Measurements from ENCODE around the gene TBC1D30.

GRCh38 chr12:64907097-64907496 lies 82.7 kb downstream of the TBC1D30 start:
- no peak for TF ChIP-seq CTCF (IDR thresholded peaks at IDR 0.05)
- no peak for TF ChIP-seq POLR2A (IDR thresholded peaks at IDR 0.05)
- TF ChIP-seq EP300 (IDR thresholded peaks at IDR 0.05), result no peak

Measured in tibial nerve (tissue), 4 donors.